ENCODE data around the gene ABCD3. TPM values are rescaled to one million over a fixed set of nuclear protein-coding genes. Genes with fewer than 3 reads are reported as not detected.
A peak's percentile ranks its signal among the peaks of the same experiment; 100 is the strongest.

ABCD3 gene
- total and polyA plus RNA-seq, 2 of the 13 experiments (the other 11 are each of a cell fraction or from before 2014, with no cell fraction given) = 27.5 to 166 TPM

DNA sequence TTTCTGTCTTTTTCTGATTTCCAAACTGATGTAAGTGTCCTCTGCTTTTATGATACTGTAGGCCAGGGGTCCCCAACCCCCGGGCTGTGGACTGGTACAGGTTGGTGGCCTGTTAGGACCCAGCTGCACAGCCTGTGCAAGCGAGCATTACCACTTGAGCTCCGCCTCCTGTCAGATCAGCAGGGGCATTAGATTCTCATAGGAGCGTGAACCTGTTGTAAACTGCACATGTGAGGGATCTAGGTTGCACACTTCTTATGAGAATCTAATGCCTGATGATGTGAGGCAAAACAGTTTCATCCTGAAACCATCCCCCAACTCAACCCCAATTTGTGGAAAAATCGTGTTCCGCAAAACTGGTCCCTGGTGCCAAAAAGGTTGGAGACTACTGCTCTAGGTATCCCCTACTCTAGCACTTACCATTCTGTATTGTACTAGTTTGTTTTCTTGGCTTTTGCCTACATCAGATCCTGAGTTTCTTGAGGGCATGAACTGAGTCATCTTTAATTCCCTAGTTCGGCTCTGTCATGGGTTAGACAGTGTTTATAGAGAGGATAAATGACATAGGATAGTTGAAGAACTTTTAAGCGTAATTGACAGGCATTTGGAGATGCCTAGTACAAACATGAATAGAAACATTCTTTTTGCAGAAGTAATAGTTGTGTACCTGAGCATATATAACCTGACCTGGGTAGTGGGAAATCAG, 4.1 kb downstream of the ABCD3 start (continued):
- TF ChIP-seq RELA (CRISPR knock-in tag; IDR thresholded peaks at IDR 0.05) (no peak), ZNF225 (CRISPR knock-in tag; IDR thresholded peaks at IDR 0.05) (no peak), RBAK (CRISPR knock-in tag; IDR thresholded peaks at IDR 0.05) (no peak), ZNF629 (CRISPR knock-in tag; conservative IDR thresholded peaks at IDR 0.05) (no peak), SALL1 (CRISPR knock-in tag; IDR thresholded peaks at IDR 0.05) (0 out of 2 replicates have a peak, but pooled peaks have one; percentile 16), ZNF280B (CRISPR knock-in tag; IDR thresholded peaks at IDR 0.05; ENCODE audit: borderline replicate concordance) (no peak), JUNB (CRISPR knock-in tag; IDR thresholded peaks at IDR 0.05; ENCODE audit: borderline replicate concordance) (no peak), FOXO1 (CRISPR knock-in tag; IDR thresholded peaks at IDR 0.05) (no peak), AKAP8 (CRISPR knock-in tag; IDR thresholded peaks at IDR 0.05) (no peak), SP2 (CRISPR knock-in tag; IDR thresholded peaks at IDR 0.05) (no peak), SOX5 (CRISPR knock-in tag; IDR thresholded peaks at IDR 0.05; ENCODE audit: borderline replicate concordance) (no peak), NFRKB (IDR thresholded peaks at IDR 0.05) (no peak), ZNF776 (CRISPR knock-in tag; IDR thresholded peaks at IDR 0.05) (no peak), MED13 (CRISPR knock-in tag; IDR thresholded peaks at IDR 0.05) (no peak), ZFP36L2 (CRISPR knock-in tag; IDR thresholded peaks at IDR 0.05) (no peak), KMT2A (CRISPR knock-in tag; IDR thresholded peaks at IDR 0.05) (peak; percentile 60; the same call in 1 of the 2 replicates), DRAP1 (CRISPR knock-in tag; IDR thresholded peaks at IDR 0.05) (no peak), PAWR (CRISPR knock-in tag; IDR thresholded peaks at IDR 0.05; ENCODE audit: borderline replicate concordance) (no peak)
- TF ChIP-seq, protein P1, sequence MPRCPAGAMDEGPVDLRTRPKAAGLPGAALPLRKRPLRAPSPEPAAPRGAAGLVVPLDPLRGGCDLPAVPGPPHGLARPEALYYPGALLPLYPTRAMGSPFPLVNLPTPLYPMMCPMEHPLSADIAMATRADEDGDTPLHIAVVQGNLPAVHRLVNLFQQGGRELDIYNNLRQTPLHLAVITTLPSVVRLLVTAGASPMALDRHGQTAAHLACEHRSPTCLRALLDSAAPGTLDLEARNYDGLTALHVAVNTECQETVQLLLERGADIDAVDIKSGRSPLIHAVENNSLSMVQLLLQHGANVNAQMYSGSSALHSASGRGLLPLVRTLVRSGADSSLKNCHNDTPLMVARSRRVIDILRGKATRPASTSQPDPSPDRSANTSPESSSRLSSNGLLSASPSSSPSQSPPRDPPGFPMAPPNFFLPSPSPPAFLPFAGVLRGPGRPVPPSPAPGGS (CRISPR knock-in tag; IDR thresholded peaks at IDR 0.05) = no peak
- TF ChIP-seq, protein P2, sequence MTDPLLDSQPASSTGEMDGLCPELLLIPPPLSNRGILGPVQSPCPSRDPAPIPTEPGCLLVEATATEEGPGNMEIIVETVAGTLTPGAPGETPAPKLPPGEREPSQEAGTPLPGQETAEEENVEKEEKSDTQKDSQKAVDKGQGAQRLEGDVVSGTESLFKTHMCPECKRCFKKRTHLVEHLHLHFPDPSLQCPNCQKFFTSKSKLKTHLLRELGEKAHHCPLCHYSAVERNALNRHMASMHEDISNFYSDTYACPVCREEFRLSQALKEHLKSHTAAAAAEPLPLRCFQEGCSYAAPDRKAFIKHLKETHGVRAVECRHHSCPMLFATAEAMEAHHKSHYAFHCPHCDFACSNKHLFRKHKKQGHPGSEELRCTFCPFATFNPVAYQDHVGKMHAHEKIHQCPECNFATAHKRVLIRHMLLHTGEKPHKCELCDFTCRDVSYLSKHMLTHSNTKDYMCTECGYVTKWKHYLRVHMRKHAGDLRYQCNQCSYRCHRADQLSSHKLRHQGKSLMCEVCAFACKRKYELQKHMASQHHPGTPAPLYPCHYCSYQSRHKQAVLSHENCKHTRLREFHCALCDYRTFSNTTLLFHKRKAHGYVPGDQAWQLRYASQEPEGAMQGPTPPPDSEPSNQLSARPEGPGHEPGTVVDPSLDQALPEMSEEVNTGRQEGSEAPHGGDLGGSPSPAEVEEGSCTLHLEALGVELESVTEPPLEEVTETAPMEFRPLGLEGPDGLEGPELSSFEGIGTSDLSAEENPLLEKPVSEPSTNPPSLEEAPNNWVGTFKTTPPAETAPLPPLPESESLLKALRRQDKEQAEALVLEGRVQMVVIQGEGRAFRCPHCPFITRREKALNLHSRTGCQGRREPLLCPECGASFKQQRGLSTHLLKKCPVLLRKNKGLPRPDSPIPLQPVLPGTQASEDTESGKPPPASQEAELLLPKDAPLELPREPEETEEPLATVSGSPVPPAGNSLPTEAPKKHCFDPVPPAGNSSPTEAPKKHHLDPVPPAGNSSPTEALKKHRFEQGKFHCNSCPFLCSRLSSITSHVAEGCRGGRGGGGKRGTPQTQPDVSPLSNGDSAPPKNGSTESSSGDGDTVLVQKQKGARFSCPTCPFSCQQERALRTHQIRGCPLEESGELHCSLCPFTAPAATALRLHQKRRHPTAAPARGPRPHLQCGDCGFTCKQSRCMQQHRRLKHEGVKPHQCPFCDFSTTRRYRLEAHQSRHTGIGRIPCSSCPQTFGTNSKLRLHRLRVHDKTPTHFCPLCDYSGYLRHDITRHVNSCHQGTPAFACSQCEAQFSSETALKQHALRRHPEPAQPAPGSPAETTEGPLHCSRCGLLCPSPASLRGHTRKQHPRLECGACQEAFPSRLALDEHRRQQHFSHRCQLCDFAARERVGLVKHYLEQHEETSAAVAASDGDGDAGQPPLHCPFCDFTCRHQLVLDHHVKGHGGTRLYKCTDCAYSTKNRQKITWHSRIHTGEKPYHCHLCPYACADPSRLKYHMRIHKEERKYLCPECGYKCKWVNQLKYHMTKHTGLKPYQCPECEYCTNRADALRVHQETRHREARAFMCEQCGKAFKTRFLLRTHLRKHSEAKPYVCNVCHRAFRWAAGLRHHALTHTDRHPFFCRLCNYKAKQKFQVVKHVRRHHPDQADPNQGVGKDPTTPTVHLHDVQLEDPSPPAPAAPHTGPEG (CRISPR knock-in tag; IDR thresholded peaks at IDR 0.05) = no peak
- TF ChIP-seq, protein P3, sequence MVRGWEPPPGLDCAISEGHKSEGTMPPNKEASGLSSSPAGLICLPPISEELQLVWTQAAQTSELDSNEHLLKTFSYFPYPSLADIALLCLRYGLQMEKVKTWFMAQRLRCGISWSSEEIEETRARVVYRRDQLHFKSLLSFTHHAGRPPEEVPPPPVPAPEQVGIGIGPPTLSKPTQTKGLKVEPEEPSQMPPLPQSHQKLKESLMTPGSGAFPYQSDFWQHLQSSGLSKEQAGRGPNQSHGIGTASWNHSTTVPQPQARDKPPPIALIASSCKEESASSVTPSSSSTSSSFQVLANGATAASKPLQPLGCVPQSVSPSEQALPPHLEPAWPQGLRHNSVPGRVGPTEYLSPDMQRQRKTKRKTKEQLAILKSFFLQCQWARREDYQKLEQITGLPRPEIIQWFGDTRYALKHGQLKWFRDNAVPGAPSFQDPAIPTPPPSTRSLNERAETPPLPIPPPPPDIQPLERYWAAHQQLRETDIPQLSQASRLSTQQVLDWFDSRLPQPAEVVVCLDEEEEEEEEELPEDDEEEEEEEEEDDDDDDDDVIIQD (CRISPR knock-in tag; IDR thresholded peaks at IDR 0.05; ENCODE audit: low read depth) = no peak

Data from HepG2 (cell line).